ENCODE measurements around the gene CHST13.
A peak's percentile ranks its signal among the peaks of the same experiment; 100 is the strongest.

CHST13 gene

GRCh38 chr3:126519506-126520455 is 4.2 kb upstream of the CHST13 start:
- ATAC-seq (ENCODE audit: low read depth) (no peak), DNase-seq (ENCODE audit: low spot score in 2 of 2) (no peak)
- Mint-ChIP-seq H3K9me3 (no peaks in the 10 kb centered on the region), H3K4me3 (no peak overlapping the region), H3K36me3 (no peaks in the 10 kb centered on the region), H3K27me3 (peaks cover 8% of the 10 kb centered on the region), H3K27ac (no peak overlapping the region), H3K4me1 (no peaks in the 10 kb centered on the region)

GRCh38 chr3:126521122-126521891 is 2.6 kb upstream of the CHST13 start:
- DNase-seq (ENCODE audit: low spot score in 2 of 2) (no peak), ATAC-seq (ENCODE audit: low read depth) (no peak)
- H3K4me3 Mint-ChIP-seq: no peak overlapping the region
- H3K27ac Mint-ChIP-seq: no peak overlapping the region
- no peaks in the 10 kb centered on the region for H3K9me3 Mint-ChIP-seq
- peaks cover 10% of the 10 kb centered on the region for H3K27me3 Mint-ChIP-seq
- no peaks in the 10 kb centered on the region for H3K36me3 Mint-ChIP-seq
- H3K4me1 Mint-ChIP-seq: no peaks in the 10 kb centered on the region

GRCh38 chr3:126522363-126522788 is 1.6 kb upstream of the CHST13 start:
- Mint-ChIP-seq H3K9me3 (no peaks in the 10 kb centered on the region), H3K27ac (no peak overlapping the region), H3K4me1 (no peaks in the 10 kb centered on the region), H3K4me3 (no peak overlapping the region), H3K27me3 (peaks cover 10% of the 10 kb centered on the region), H3K36me3 (no peaks in the 10 kb centered on the region)
- DNase-seq (ENCODE audit: low spot score in 2 of 2) (peak; percentile 51 to 61), ATAC-seq (ENCODE audit: low read depth) (peak; percentile 29)

DNA sequence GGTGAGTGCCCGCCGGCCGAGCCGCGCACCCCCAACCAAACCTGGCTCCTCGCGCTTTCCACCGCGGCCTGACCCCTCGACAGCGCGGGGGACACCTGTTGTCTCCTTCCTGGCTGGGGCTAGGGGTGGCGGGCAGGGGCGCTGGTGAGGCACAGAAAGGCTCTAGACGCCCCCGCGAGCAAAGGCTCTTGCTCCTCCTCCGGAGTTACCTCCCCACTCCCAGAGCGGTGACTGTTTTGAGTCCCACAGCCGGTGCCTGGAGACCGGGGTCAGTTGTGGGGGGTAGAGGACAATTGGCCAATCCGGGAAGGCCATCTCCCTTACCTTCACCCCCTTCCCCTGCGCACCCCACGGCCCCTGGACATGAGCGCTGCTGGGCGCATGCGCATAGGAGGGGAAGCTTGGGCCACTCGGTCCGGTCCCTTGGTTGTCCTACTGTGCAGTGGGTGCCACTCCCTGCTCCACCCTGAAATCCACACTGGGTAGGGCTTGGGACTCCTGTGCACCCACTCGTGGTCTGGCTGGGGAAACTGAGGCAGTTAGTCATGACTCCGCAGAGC is 554 bp downstream of the CHST13 start:
- Mint-ChIP-seq H3K9me3 (no peaks in the 10 kb centered on the region), H3K27me3 (peaks cover 10% of the 10 kb centered on the region), H3K4me3 (no peak overlapping the region), H3K4me1 (no peaks in the 10 kb centered on the region), H3K36me3 (no peaks in the 10 kb centered on the region), H3K27ac (no peak overlapping the region)
- ATAC-seq (ENCODE audit: low read depth) (no peak), DNase-seq (ENCODE audit: low spot score in 2 of 2) (no peak)

DNA sequence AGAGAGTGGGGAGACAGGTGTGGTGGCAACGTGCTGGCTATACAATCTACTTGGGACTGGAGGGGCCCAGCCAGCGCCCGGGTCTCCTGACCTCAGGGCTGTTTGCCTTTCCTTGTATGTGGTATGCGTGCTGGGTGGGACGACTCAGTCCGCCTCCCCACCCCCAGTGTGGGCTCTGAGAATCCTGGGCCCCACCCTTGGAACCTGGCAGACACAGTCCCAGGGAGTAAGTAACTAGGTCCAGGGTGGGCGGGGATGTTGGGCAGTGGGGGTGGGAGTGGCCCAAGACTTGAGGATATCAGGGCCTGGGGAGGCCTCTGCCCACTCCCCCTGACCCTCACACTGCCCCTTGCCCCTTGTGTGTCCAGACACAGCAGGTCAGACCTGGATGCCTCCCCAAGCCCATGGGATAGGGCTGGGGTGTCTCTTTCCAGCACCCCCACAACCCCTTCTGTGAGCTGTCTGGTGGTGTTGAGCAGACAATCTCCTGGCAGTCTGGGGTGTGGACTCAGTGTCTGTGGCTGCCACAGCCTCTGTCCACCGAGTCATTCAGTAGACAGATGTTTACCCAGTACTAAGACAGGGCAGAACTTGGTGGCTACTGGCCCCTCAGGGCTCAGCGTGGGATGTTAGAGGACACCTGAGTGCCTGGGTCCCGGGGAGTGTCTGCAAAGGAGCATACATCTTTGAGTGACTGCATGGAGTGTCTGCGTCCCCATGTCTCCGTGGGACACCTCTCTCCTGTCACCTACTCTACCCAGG is 1.3 kb downstream of the CHST13 start:
- Mint-ChIP-seq H3K27me3 (peaks cover 13% of the 10 kb centered on the region), H3K4me3 (no peak overlapping the region), H3K36me3 (no peaks in the 10 kb centered on the region), H3K9me3 (no peaks in the 10 kb centered on the region), H3K4me1 (no peaks in the 10 kb centered on the region), H3K27ac (no peak overlapping the region)
- DNase-seq (ENCODE audit: low spot score in 2 of 2) (no peak), ATAC-seq (ENCODE audit: low read depth) (no peak)

DNA sequence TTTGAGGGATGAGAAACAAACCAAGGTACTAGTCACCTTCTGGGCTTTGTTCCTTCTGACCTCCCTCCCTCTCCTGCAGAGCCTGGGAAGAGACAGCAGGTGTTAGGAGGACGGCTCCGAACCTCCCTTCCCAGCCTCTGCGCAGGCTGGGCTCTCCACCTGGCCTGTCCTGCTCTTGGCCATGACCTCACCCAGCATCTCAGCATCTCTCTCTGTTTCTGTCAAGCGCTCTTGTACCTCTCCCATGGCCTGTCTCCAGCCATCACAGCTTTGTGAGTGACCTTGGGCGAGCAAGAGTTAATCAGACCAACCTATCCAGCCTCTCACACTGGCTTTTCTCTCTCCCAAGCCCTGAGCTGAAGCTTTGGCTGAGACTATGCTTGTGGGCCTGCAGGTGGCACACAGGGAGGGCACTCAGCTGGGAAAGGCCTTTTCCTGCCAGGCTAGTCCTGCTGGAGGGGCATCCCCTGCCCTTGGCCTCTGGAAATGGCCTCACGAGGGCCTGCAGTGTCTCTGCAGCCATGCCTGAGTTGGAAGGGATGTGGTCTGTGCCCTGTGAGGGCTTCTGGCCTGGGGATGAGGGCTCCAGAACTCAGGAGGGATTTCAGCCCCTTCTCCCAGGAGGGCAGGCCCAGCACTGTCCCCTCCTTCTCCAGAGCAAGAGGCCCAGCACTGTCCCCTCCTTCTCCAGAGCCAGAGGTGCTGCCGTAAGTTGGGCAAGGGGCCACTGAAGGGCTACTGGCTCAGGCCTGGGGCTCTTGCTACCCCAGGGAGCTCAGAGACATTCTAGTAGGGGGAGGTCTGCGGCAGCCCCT is 2.1 kb downstream of the CHST13 start:
- Mint-ChIP-seq H3K4me1 (no peaks in the 10 kb centered on the region), H3K4me3 (no peak overlapping the region), H3K9me3 (no peaks in the 10 kb centered on the region), H3K27ac (no peak overlapping the region), H3K27me3 (peaks cover 13% of the 10 kb centered on the region), H3K36me3 (no peaks in the 10 kb centered on the region)
- no peak for DNase-seq (ENCODE audit: low spot score in 2 of 2)
- no peak for ATAC-seq (ENCODE audit: low read depth)

DNA sequence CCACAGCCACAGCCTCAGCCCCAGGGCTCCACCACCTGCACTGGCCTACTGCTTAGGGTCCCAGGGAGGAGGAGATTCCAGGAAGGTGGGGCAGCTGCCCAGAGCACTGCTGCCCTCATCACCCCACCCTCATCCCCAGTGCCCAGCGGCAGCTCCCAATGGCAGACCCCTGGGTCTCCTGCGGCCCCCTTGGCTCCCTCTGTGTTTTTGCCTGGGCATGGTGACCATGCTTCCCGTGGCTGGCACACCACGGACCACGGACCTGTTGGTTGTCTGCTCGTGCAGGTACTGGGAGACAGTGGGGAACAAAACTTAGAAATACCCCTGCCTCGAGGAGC is 2.7 kb downstream of the CHST13 start:
- Mint-ChIP-seq H3K27me3 (peaks cover 13% of the 10 kb centered on the region), H3K9me3 (no peaks in the 10 kb centered on the region), H3K27ac (no peak overlapping the region), H3K4me1 (no peaks in the 10 kb centered on the region), H3K4me3 (no peak overlapping the region), H3K36me3 (no peaks in the 10 kb centered on the region)
- ATAC-seq (ENCODE audit: low read depth) (no peak), DNase-seq (ENCODE audit: low spot score in 2 of 2) (no peak)

- H3K4me3 Mint-ChIP-seq: no peak overlapping the region
- H3K27ac Mint-ChIP-seq: no peak overlapping the region
- ATAC-seq (ENCODE audit: low read depth) (no peak), DNase-seq (ENCODE audit: low spot score in 2 of 2) (no peak)
- no peaks in the 10 kb centered on the region for H3K36me3 Mint-ChIP-seq
- no peaks in the 10 kb centered on the region for H3K4me1 Mint-ChIP-seq
- H3K27me3 Mint-ChIP-seq: peaks cover 12% of the 10 kb centered on the region
- H3K9me3 Mint-ChIP-seq: no peaks in the 10 kb centered on the region
Measured at GRCh38 chr3:126527006-126527405, 3.1 kb downstream of the CHST13 start.

- H3K36me3 Mint-ChIP-seq: no peaks in the 10 kb centered on the region
- H3K9me3 Mint-ChIP-seq: no peaks in the 10 kb centered on the region
Measured at GRCh38 chr3:126527455-126528211, 3.7 kb downstream of the CHST13 start.

DNA sequence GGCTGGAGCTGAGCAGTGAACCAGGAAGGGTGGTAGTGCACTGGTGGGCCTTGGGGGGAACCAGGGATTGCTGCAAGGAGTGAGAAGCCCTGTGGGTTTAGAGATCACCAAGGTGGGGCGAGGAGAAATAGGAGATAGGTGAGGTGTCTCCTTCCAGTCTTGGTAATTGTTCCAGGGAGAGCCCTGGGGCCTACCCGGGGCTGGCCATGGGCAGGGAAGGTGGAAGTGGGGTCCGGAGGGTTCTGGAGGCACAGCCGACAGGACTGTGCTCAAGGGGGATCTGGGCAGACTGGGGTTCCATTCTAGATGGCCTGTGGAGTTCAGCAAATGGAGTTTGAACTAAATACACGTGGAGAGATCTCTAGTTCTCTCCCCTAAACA is 4.5 kb downstream of the CHST13 start:
- peaks cover 6% of the 10 kb centered on the region for H3K27me3 Mint-ChIP-seq
- H3K4me3 Mint-ChIP-seq: no peak overlapping the region
- DNase-seq (ENCODE audit: low spot score in 2 of 2): no peak
- H3K9me3 Mint-ChIP-seq: no peaks in the 10 kb centered on the region
- H3K36me3 Mint-ChIP-seq: no peaks in the 10 kb centered on the region
- ATAC-seq (ENCODE audit: low read depth): no peak
- H3K4me1 Mint-ChIP-seq: no peaks in the 10 kb centered on the region
- no peak overlapping the region for H3K27ac Mint-ChIP-seq

More at GRCh38 chr3:126527455-126528211, 3.7 kb downstream of the CHST13 start:
- Mint-ChIP-seq H3K27me3 (peaks cover 11% of the 10 kb centered on the region), H3K4me1 (no peaks in the 10 kb centered on the region), H3K27ac (no peak overlapping the region), H3K4me3 (no peak overlapping the region)
- ATAC-seq (ENCODE audit: low read depth): no peak
- no peak for DNase-seq (ENCODE audit: low spot score in 2 of 2)

DNA sequence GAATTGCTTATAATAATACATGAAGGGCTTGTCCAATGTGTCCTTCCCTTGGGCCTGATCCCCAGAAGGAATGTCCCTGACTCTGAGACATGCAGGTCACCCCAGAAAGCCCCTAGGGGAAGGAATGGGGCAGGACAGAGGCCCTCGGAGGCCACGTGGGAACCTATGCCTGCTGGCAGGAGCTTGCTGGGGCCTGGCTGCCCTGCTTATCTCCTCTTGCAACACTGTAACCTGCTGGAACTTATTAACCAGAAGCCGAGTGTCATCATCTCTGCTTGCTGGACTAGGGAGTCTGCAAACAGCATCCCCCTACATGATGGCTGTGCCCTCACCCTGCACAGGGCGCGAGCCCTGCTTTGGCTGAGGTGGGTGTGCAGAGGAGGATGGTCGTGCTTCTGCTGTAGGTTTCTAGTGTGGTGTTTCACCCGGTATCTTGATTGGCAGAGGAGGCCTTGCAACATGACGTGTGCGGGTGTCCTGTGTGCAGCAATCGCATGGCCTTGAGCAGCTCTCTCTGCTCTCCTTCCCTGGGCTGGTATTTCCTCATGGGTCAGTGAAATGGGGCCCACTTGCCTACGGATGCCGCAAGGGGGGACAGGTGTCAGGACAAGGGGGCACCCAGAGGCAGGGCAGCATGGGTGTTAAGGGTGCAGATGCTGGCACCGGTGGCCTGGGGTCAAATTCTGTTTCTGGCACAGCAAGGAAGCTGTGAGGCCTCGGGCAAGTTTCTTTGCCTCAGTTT is 5.0 kb downstream of the CHST13 start:
- Mint-ChIP-seq H3K36me3 (no peaks in the 10 kb centered on the region), H3K9me3 (no peaks in the 10 kb centered on the region), H3K4me1 (no peaks in the 10 kb centered on the region), H3K27ac (no peak overlapping the region), H3K27me3 (peaks cover 5% of the 10 kb centered on the region), H3K4me3 (no peak overlapping the region)
- DNase-seq (ENCODE audit: low spot score in 2 of 2): no peak
- no peak for ATAC-seq (ENCODE audit: low read depth)

- Mint-ChIP-seq H3K9me3 (no peaks in the 10 kb centered on the region), H3K4me3 (no peak overlapping the region), H3K4me1 (no peaks in the 10 kb centered on the region), H3K27me3 (peaks cover 9% of the 10 kb centered on the region), H3K27ac (no peak overlapping the region), H3K36me3 (no peaks in the 10 kb centered on the region)
- DNase-seq (ENCODE audit: low spot score in 2 of 2) (no peak), ATAC-seq (ENCODE audit: low read depth) (no peak)
Measured at GRCh38 chr3:126529585-126530170, 5.7 kb downstream of the CHST13 start.

Measured in memory B cell (primary cell).